CD4-positive, alpha-beta T cell treated with Interleukin-2 at 100 ng/mL for 4 hours (primary cell): ENCODE measurements around the gene NID1.

Experiments
- DNase-seq: peaks from one replicate; pipeline ENCODE4 v3.0.0-alpha.2; 2020; ENCODE audit warnings: low spot score

NID1 gene

GRCh38 chr1:236063919-236064673 lies 794 bp downstream of the NID1 start:
- no peak for DNase-seq

GRCh38 chr1:236063551-236063918 lies 1.4 kb downstream of the NID1 start:
- no peak for DNase-seq

GRCh38 chr1:236060286-236060685 lies 4.6 kb downstream of the NID1 start:
- DNase-seq = no peak

- no peak for DNase-seq
These were observed 5.9 kb downstream of the NID1 start for GRCh38 chr1:236059011-236059410.

GRCh38 chr1:236058141-236058934 lies 6.6 kb downstream of the NID1 start:
- DNase-seq = peak; percentile 11

- no peak for DNase-seq
These were observed 7.3 kb downstream of the NID1 start for GRCh38 chr1:236057546-236057945.

- no peak for DNase-seq
These were observed 12.5 kb downstream of the NID1 start for GRCh38 chr1:236052232-236052993.

GRCh38 chr1:236051242-236051791 lies 13.6 kb downstream of the NID1 start:
- no peak for DNase-seq

GRCh38 chr1:236045771-236046170 lies 19.1 kb downstream of the NID1 start:
- DNase-seq = no peak

- DNase-seq = no peak
These were observed 20.5 kb downstream of the NID1 start for GRCh38 chr1:236044341-236044740.

- DNase-seq = no peak
These were observed 23.0 kb downstream of the NID1 start for GRCh38 chr1:236041631-236042618.

- no peak for DNase-seq
These were observed 24.9 kb downstream of the NID1 start for GRCh38 chr1:236039740-236040685.

- no peak for DNase-seq
These were observed 26.9 kb downstream of the NID1 start for GRCh38 chr1:236038034-236038433.

- DNase-seq = no peak
These were observed 29.2 kb downstream of the NID1 start for GRCh38 chr1:236035681-236036101.

- no peak for DNase-seq
These were observed 31.6 kb downstream of the NID1 start for GRCh38 chr1:236033336-236033735.

- DNase-seq = no peak
These were observed 34.4 kb downstream of the NID1 start for GRCh38 chr1:236030534-236030933.

- no peak for DNase-seq
These were observed 35.4 kb downstream of the NID1 start for GRCh38 chr1:236029428-236029940.

- DNase-seq = no peak
These were observed 37.8 kb downstream of the NID1 start for GRCh38 chr1:236027104-236027503.

GRCh38 chr1:236025836-236026235 lies 39.1 kb downstream of the NID1 start:
- DNase-seq = no peak

- no peak for DNase-seq
These were observed 40.2 kb downstream of the NID1 start for GRCh38 chr1:236024641-236025040.
